Measurements from ENCODE around the gene SMYD2.

- TF ChIP-seq GATA3 (IDR thresholded peaks at IDR 0.05; ENCODE audit: low read depth, low read length), result no peak
- no peak for TF ChIP-seq GATA2 (IDR thresholded peaks at IDR 0.05; ENCODE audit: low read depth, low read length)
These were observed 46.3 kb upstream of the SMYD2 start for GRCh38 chr1:214234635-214235025.
